HepG2 (cell line): ENCODE measurements around the gene TAGLN. TPM values are rescaled to one million over a fixed set of nuclear protein-coding genes. Genes with fewer than 3 reads are reported as not detected.

ENCODE experiments used
- ATAC-seq: fragments of 200-7000 bp; cut with Tn5 transposase; 3 replicates; pipeline ENCODE4 v1.9.1; 2020; ENCODE audit warnings: mild to moderate bottlenecking, moderate library complexity
- BruUV-seq: library from RNA; stranded (reverse); fragments of 400-500 nt; replicated peaks from 2 replicates; lab custom pipeline; 2021; lab: Mats Ljungman, UMichigan
- CTCF ChIA-PET: fragments of 300-600 bp; formaldehyde crosslinking; extraction: SDS; loops from one replicate; lab custom pipeline; 2021; ENCODE audit warnings: low total read pairs, inconsistent platforms, low intra/inter-chr PET ratio; lab: Yijun Ruan, JAX
- POLR2A ChIA-PET: fragments of 350-600 bp; sonication (Branson Sonifier 250); formaldehyde crosslinking; loops from one replicate; lab custom pipeline; 2020; ENCODE audit warnings: antibody characterized with exemption, inconsistent platforms; lab: Yijun Ruan, JAX
- DNase-seq: peaks from one replicate; pipeline ENCODE4 v3.0.0-alpha.2; 2015; ENCODE audit warnings: low spot score
- FAIRE-seq: peaks from 3 replicates; lab custom pipeline; 2011; peaks lifted over from hg19 to GRCh38; lab: Jason Lieb, UNC
- H2AFZ ChIP-seq: one replicate; pipeline ENCODE4 v1.6.1; 2011; ENCODE audit warnings: low read length, inconsistent platforms
- H3K27ac ChIP-seq: fragments of 300-600 bp; 3 replicates; pipeline ENCODE4 v1.8.0; 2011; ENCODE audit warnings: mixed run types, mild to moderate bottlenecking, mixed read lengths, low read length, inconsistent platforms; ENCODE audit not compliant: insufficient read depth; ENCODE audit errors: extremely low read length
- H3K27me3 ChIP-seq, 2 experiments: fragments of 200-600 bp in 1 of 2; 2 replicates in 1 of 2; 3 replicates in 1 of 2; pipeline versions ENCODE4 v1.6.0 to v1.8.0; 2011; ENCODE audit warnings: low read length in 2 of 2, mild to moderate bottlenecking in 2 of 2, moderate library complexity in 2 of 2, inconsistent platforms in 1 of 2; ENCODE audit not compliant: insufficient read depth in 2 of 2, control insufficient read depth in 1 of 2
- H3K36me3 ChIP-seq, 2 experiments: fragments of 200-600 bp in 1 of 2; replicated peaks in 1 of 2; 2 replicates in 1 of 2; 3 replicates in 1 of 2; pipeline versions ENCODE4 v1.5.1 to v1.8.0; 2011; ENCODE audit warnings: low read length in 2 of 2, inconsistent platforms in 1 of 2; ENCODE audit not compliant: insufficient read depth in 2 of 2, control insufficient read depth in 1 of 2
- H3K4me1 ChIP-seq: 2 replicates; pipeline ENCODE4 v1.5.1; 2012; ENCODE audit warnings: low read length, inconsistent platforms; ENCODE audit not compliant: insufficient read depth
- H3K4me2 ChIP-seq: 2 replicates; pipeline ENCODE4 v1.6.0; 2011; ENCODE audit warnings: low read depth, low read length, inconsistent platforms
- H3K4me3 ChIP-seq, 3 experiments: fragments of 200-600 bp in 1 of 3; sonication (generic), shearing (Covaris generic) in 1 of 3; replicated peaks in 1 of 3; 2 replicates each; pipeline ENCODE4 v1.5.1; 2011 to 2016; ENCODE audit warnings: low read length in 3 of 3, inconsistent platforms in 2 of 3, low read depth in 2 of 3, mild to moderate bottlenecking in 2 of 3, control low read depth in 1 of 3, mixed read lengths in 1 of 3; ENCODE audit not compliant: insufficient read depth in 1 of 3
- H3K79me2 ChIP-seq: one replicate; pipeline ENCODE4 v1.6.1; 2011; ENCODE audit warnings: low read length, inconsistent platforms; ENCODE audit not compliant: insufficient read depth
- H3K9ac ChIP-seq: 2 replicates; pipeline ENCODE4 v1.6.0; 2011; ENCODE audit warnings: mild to moderate bottlenecking, low read depth, low read length, inconsistent platforms; ENCODE audit not compliant: insufficient read depth
- H3K9me3 ChIP-seq: 2 replicates; pipeline ENCODE4 v1.5.1; 2012; ENCODE audit warnings: mild to moderate bottlenecking, low read length
- H4K20me1 ChIP-seq: 2 replicates; pipeline ENCODE4 v1.6.0; 2011; ENCODE audit warnings: inconsistent platforms, mild to moderate bottlenecking, low read length, moderate library complexity; ENCODE audit not compliant: insufficient read depth
- CBX1 ChIP-seq: IDR thresholded peaks from one replicate; pipeline ENCODE4 v1.6.1; 2016; ENCODE audit warnings: antibody characterized with exemption, low read depth
- RBFOX2 ChIP-seq: fragments of 200-400 bp; formaldehyde crosslinking; IDR thresholded peaks from 2 replicates; pipeline ENCODE4 v1.6.1; 2017; ENCODE audit warnings: low read depth, mild to moderate bottlenecking, low read length
- SMAD3 ChIP-seq: sonication (generic); formaldehyde crosslinking; IDR thresholded peaks from 2 replicates; pipeline ENCODE4 v1.4.0; 2020; ENCODE audit warnings: missing genetic modification reagents
- SMAD9 ChIP-seq: sonication (generic); formaldehyde crosslinking; IDR thresholded peaks from 2 replicates; pipeline ENCODE4 v1.5.1; 2020; ENCODE audit warnings: mild to moderate bottlenecking, missing genetic modification reagents
- ZNF264 ChIP-seq: sonication (generic); formaldehyde crosslinking; IDR thresholded peaks from 2 replicates; pipeline ENCODE4 v1.4.0; 2020; ENCODE audit warnings: missing genetic modification reagents
- ZNF333 ChIP-seq: sonication (generic); formaldehyde crosslinking; IDR thresholded peaks from 2 replicates; pipeline ENCODE4 v1.4.0; 2020; ENCODE audit warnings: mild to moderate bottlenecking, missing genetic modification reagents, borderline replicate concordance
- ZNF510 ChIP-seq: sonication (generic); formaldehyde crosslinking; IDR thresholded peaks from 2 replicates; pipeline ENCODE4 v1.4.0; 2020; ENCODE audit warnings: low read depth, mild to moderate bottlenecking, missing genetic modification reagents
- WGBS: methylation state at CpG from one replicate; pipeline ENCODE4 v1.1.6; 2017; ENCODE audit warnings: low lambda C conversion rate; 5-methylcytosine and 5-hydroxymethylcytosine counted together
- in situ Hi-C: cut with HindIII; loops from 2 replicates; pipeline ENCODE4 v1.10.0; 2017; ENCODE audit warnings: low pct_unique_long_range_greater_than_20kb; ENCODE audit not compliant: extremely low pct_ligation_motif_present
- intact Hi-C: fragments of 100-400 bp; cut with micrococcal nuclease; formaldehyde crosslinking; loops from one replicate; pipeline ENCODE4 v1.10.0; 2022; ENCODE audit not compliant: unreplicated experiment
- polyA plus RNA-seq, 8 experiments: library from polyadenylated mRNA; depleted of rRNA in 3 of 8; stranded (reverse) in 7 of 8; unstranded in 1 of 8; fragments of >200 nt; fragmentation: Illumina TruSeq in 4 of 8; extraction: Trizol in 4 of 8; gene quantifications; 2 replicates each; pipeline versions ENCODE4 v1.2.1 to v1.2.3, GENCODE V29; 2011 to 2016; ENCODE audit warnings: low read depth in 4 of 8, missing spikeins in 1 of 8, mixed read lengths in 1 of 8; ENCODE audit not compliant: insufficient read depth in 1 of 8
- total RNA-seq, 5 experiments: library from RNA; depleted of rRNA; stranded (reverse); fragments of >200 nt; fragmentation: Illumina TruSeq; extraction: Trizol; gene quantifications; 2 replicates each; pipeline ENCODE4 v1.2.3, GENCODE V29; 2016; ENCODE audit warnings: low read depth in 1 of 5
- TF ChIP-seq, protein P1 (sequence below): sonication (generic); formaldehyde crosslinking; conservative IDR thresholded peaks from 2 replicates; pipeline ENCODE4 v1.8.0; 2022; ENCODE audit warnings: missing genetic modification reagents

Gene TAGLN
- total and polyA plus RNA-seq, 2 of the 13 experiments (the other 11 are each of a cell fraction or from before 2014, with no cell fraction given): 12.6 to 75.4 TPM

DNA sequence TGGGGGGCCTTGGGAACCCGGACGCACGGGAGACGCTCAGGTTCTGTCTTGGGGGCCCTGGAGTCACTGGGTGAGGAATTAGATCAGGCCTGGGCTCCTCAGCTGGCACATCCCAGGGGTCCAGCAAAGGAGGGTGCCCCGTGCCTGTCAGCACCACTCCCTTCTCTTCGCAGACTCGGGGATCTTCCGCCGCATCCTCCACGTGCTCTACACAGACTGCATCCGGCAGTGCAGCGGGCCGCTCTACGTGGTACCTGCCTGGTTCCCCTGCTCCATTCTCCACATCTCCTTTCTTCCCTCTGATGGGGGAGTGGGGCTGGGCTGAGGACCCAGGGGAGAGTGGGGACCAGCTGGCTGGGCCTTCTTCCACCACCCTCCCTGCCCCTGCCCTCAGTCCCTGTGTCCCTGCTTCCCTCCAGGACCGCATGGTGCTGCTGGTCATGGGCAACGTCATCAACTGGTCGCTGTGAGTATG lies 6.7 kb upstream of the TAGLN start (continued):
- TF ChIP-seq ZNF264 (CRISPR knock-in tag) (no peak), SMAD9 (no peak)
- TF ChIP-seq, all 625 proteins: peak for 0

DNA sequence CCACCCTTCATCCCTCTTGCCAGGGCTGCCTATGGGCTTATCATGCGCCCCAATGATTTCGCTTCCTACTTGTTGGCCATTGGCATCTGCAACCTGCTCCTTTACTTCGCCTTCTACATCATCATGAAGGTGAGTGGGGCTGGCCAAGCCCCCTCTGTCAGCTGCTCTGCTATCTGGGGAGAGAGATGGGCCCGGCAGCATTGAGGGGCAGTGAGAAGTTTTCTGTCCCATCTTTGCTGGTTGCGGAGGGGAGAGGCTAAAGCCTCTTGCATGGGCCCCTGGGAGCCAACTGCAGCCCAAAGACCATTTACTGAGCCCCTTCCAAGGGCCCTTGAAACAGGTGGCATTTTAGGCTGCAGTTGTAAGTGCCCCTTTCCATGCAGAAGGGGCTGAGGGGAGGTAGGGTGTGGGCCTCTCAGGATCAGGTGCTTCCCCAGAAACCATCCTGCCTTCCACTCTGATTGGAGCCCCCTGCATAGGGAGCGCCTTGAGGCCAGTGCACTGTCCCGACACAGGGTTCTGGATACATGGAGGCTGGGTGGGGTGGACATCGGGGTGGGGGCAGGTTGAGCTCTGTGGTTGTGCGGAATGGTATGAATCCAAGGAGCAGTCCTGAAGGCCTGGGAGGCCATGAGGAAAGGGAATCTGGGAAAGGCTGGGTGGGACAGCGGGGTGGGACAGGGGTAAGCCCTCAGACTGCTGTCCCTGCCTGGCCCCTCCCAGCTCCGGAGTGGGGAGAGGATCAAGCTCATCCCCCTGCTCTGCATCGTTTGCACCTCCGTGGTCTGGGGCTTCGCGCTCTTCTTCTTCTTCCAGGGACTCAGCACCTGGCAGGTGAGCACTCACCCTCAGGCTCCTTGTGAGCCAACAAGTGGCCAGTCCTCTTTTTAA lies 5.8 kb upstream of the TAGLN start:
- ATAC-seq: no peak
- H3K79me2 ChIP-seq: no peaks in the 10 kb centered on the region
- intact Hi-C loops (no loop called here), in situ Hi-C loops (no loop called here)
- H4K20me1 ChIP-seq: no peaks in the 10 kb centered on the region
- 100% methylated on average over 15 of the region's 15 CpGs for WGBS
- no TSS peak for BruUV-seq
- TF ChIP-seq, protein P1, sequence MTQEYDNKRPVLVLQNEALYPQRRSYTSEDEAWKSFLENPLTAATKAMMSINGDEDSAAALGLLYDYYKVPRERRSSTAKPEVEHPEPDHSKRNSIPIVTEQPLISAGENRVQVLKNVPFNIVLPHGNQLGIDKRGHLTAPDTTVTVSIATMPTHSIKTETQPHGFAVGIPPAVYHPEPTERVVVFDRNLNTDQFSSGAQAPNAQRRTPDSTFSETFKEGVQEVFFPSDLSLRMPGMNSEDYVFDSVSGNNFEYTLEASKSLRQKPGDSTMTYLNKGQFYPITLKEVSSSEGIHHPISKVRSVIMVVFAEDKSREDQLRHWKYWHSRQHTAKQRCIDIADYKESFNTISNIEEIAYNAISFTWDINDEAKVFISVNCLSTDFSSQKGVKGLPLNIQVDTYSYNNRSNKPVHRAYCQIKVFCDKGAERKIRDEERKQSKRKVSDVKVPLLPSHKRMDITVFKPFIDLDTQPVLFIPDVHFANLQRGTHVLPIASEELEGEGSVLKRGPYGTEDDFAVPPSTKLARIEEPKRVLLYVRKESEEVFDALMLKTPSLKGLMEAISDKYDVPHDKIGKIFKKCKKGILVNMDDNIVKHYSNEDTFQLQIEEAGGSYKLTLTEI (CRISPR knock-in tag): no peak
- TF ChIP-seq ZNF333 (CRISPR knock-in tag) (no peak), RBFOX2 (no peak), SMAD3 (no peak), ZNF510 (CRISPR knock-in tag) (no peak), CBX1 (no peak)
- peaks cover 11% of the 10 kb centered on the region for H3K4me1 ChIP-seq
- H3K9me3 ChIP-seq: no peaks in the 10 kb centered on the region
- peaks cover 4 to 18% of the 10 kb centered on the region in 2 experiments; a peak in 3 of 5 replicates for H3K36me3 ChIP-seq
- H3K4me2 ChIP-seq: no peak overlapping the region
- H3K4me3 ChIP-seq: no peak overlapping the region
- ChIA-PET CTCF (no interaction called here), POLR2A (no interaction called here)
- no peak overlapping the region for H2AFZ ChIP-seq
- FAIRE-seq: no peak
- H3K27me3 ChIP-seq: no peaks in the 10 kb centered on the region
- no peak overlapping the region for H3K27ac ChIP-seq
- no peak overlapping the region for H3K9ac ChIP-seq
- DNase-seq: no peak
